ENCODE results near the gene ZNF791. TPM values are rescaled to one million over a fixed set of nuclear protein-coding genes. Genes with fewer than 3 reads are reported as not detected.
"Not testable (repeated sequence)": the region's sequence is repeated elsewhere in the genome, so short reads cannot be mapped to it uniquely, and the experiment has no call there.

The ZNF791 gene
- total and polyA plus RNA-seq, 2 donors from 2014 or later: 6.5 to 34.7 TPM

GRCh38 chr19:12676928-12677327, 66.2 kb downstream of the ZNF791 start:
- Histone ChIP-seq H3K4me1 (ENCODE audit: control insufficient read depth in 2 of 3, insufficient read depth in 2 of 3, low read depth in 1 of 3, low read length in 3 of 3) (peaks cover 0 to 4% (median 0%) of the 10 kb centered on the region in 3 donors), H3K9ac (ENCODE audit: low read length in 3 of 3) (no peak overlapping the region), H3K27me3 (ENCODE audit: control insufficient read depth, insufficient read depth, low read length) (no peaks in the 10 kb centered on the region), H3K27ac (ENCODE audit: low read depth in 2 of 2, low read length in 2 of 2) (no peak overlapping the region), H3K9me3 (ENCODE audit: control insufficient read depth in 2 of 3, insufficient read depth in 1 of 3, low read length in 3 of 3) (no peaks in the 10 kb centered on the region), H3K36me3 (ENCODE audit: control insufficient read depth in 2 of 3, insufficient read depth in 3 of 3, low read length in 3 of 3) (peaks cover 13 to 44% (median 28%) of the 10 kb centered on the region in 3 donors), H3K4me3 (ENCODE audit: low read length in 3 of 3) (no peak overlapping the region)
- FAIRE-seq (no peak), DNase-seq (no peak)
- intact Hi-C loops (cut with DNase I): loop anchor here (10.0 kb wide), 1 partner anchor 118 kb away; the partner anchor contains the start of gene JUNB
- TF ChIP-seq CTCF (IDR thresholded peaks at IDR 0.05; ENCODE audit: borderline replicate concordance, extremely low read depth, insufficient read depth): no peak

- DNase-seq; H3K27ac ChIP-seq (ENCODE audit: low read depth in 2 of 2, low read length in 2 of 2); H3K27me3 ChIP-seq (ENCODE audit: control insufficient read depth, insufficient read depth, low read length); H3K9ac ChIP-seq (ENCODE audit: low read length in 3 of 3); H3K4me1 ChIP-seq (ENCODE audit: control insufficient read depth in 2 of 3, insufficient read depth in 2 of 3, low read depth in 1 of 3, low read length in 3 of 3); FAIRE-seq; H3K4me3 ChIP-seq (ENCODE audit: low read length in 3 of 3); H3K9me3 ChIP-seq (ENCODE audit: control insufficient read depth in 2 of 3, insufficient read depth in 1 of 3, low read length in 3 of 3): not testable (repeated sequence)
- peaks cover 13 to 38% (median 26%) of the 10 kb centered on the region in 3 donors for H3K36me3 ChIP-seq (ENCODE audit: control insufficient read depth in 2 of 3, insufficient read depth in 3 of 3, low read length in 3 of 3)
- intact Hi-C loops (cut with DNase I): loop anchor here (10.0 kb wide), 1 partner anchor 117 kb away; the partner anchor contains the start of gene JUNB
Measured at GRCh38 chr19:12678039-12678438, 67.3 kb downstream of the ZNF791 start.

- H3K9me3 ChIP-seq (ENCODE audit: control insufficient read depth in 2 of 3, insufficient read depth in 1 of 3, low read length in 3 of 3): no peaks in the 10 kb centered on the region
- no peak overlapping the region for H3K4me3 ChIP-seq (ENCODE audit: low read length in 3 of 3)
- H3K27ac ChIP-seq (ENCODE audit: low read depth in 2 of 2, low read length in 2 of 2): no peak overlapping the region
- H3K36me3 ChIP-seq (ENCODE audit: control insufficient read depth in 2 of 3, insufficient read depth in 3 of 3, low read length in 3 of 3): peaks cover 10 to 33% (median 22%) of the 10 kb centered on the region in 3 donors
- FAIRE-seq (no peak), DNase-seq (no peak)
- no peak overlapping the region for H3K9ac ChIP-seq (ENCODE audit: low read length in 3 of 3)
- intact Hi-C loops (cut with DNase I): no loop called here
- H3K4me1 ChIP-seq (ENCODE audit: control insufficient read depth in 2 of 3, insufficient read depth in 2 of 3, low read depth in 1 of 3, low read length in 3 of 3): peaks cover 0 to 4% (median 0%) of the 10 kb centered on the region in 3 donors
- no peaks in the 10 kb centered on the region for H3K27me3 ChIP-seq (ENCODE audit: control insufficient read depth, insufficient read depth, low read length)
- TF ChIP-seq CTCF (IDR thresholded peaks at IDR 0.05; ENCODE audit: borderline replicate concordance, extremely low read depth, insufficient read depth): no peak
Measured at GRCh38 chr19:12680034-12680433, 69.3 kb downstream of the ZNF791 start.

- H3K27ac ChIP-seq (ENCODE audit: low read depth in 2 of 2, low read length in 2 of 2): peak within 1 kb of the TSS; percentile 92 to 94
- peaks cover 6 to 24% (median 18%) of the 10 kb centered on the region in 3 donors for H3K36me3 ChIP-seq (ENCODE audit: control insufficient read depth in 2 of 3, insufficient read depth in 3 of 3, low read length in 3 of 3)
- FAIRE-seq: peak; percentile 13
- peak; percentile 96 to 99 (median 96) for DNase-seq
- no peaks in the 10 kb centered on the region for H3K9me3 ChIP-seq (ENCODE audit: control insufficient read depth in 2 of 3, insufficient read depth in 1 of 3, low read length in 3 of 3)
- H3K4me1 ChIP-seq (ENCODE audit: control insufficient read depth in 2 of 3, insufficient read depth in 2 of 3, low read depth in 1 of 3, low read length in 3 of 3): peaks cover 0 to 2% (median 0%) of the 10 kb centered on the region in 3 donors
- intact Hi-C loops (cut with DNase I): no loop called here
- H3K27me3 ChIP-seq (ENCODE audit: control insufficient read depth, insufficient read depth, low read length): no peaks in the 10 kb centered on the region
- H3K4me3 ChIP-seq (ENCODE audit: low read length in 3 of 3): peak within 1 kb of the TSS; percentile 71 to 94 (median 86)
- no peak for TF ChIP-seq CTCF (IDR thresholded peaks at IDR 0.05; ENCODE audit: borderline replicate concordance, extremely low read depth, insufficient read depth)
- H3K9ac ChIP-seq (ENCODE audit: low read length in 3 of 3): peak within 1 kb of the TSS; percentile 35 to 97 (median 75)
Measured at GRCh38 chr19:12681074-12681987, 70.6 kb downstream of the ZNF791 start, which contains the start of gene DHPS. TSS of gene DHPS (minus strand) at chr19:12681880. CDS start at chr19:12681766, 114 bp downstream.

Data from kidney (tissue), 14 donors.